GM23338 (cell line): Measurements from ENCODE around the gene PBXIP1. TPM values are rescaled to one million over a fixed set of nuclear protein-coding genes. Genes with fewer than 3 reads are reported as not detected.

Source experiments
- ATAC-seq: fragments of 200-7000 bp; cut with Tn5 transposase; 3 replicates; pipeline ENCODE4 v1.9.1; 2020
- DNase-seq: peaks from one replicate; pipeline ENCODE4 v3.0.0-alpha.2; 2015; ENCODE audit warnings: low spot score
- H2AFZ ChIP-seq: fragments of 200-600 bp; sonication (generic); 2 replicates; pipeline ENCODE4 v1.8.0; 2016; ENCODE audit warnings: antibody characterized with exemption, mild to moderate bottlenecking, moderate library complexity
- H3F3A ChIP-seq: fragments of 200-600 bp; sonication (generic); replicated peaks from 2 replicates; pipeline ENCODE4 v1.8.0; 2017; ENCODE audit warnings: antibody characterized with exemption, mixed run types, low read depth
- H3K27ac ChIP-seq: fragments of 200-600 bp; sonication (generic); 2 replicates; pipeline ENCODE4 v1.6.1; 2016; ENCODE audit warnings: low read depth
- H3K27me3 ChIP-seq: fragments of 200-600 bp; sonication (generic); 2 replicates; pipeline ENCODE4 v1.8.0; 2016; ENCODE audit warnings: mild to moderate bottlenecking, mixed run types, moderate library complexity; ENCODE audit not compliant: insufficient read depth
- H3K36me3 ChIP-seq: fragments of 200-600 bp; sonication (generic); 2 replicates; pipeline ENCODE4 v1.8.0; 2016; ENCODE audit warnings: mild to moderate bottlenecking; ENCODE audit not compliant: insufficient read depth
- H3K4me1 ChIP-seq: fragments of 200-600 bp; sonication (generic); 2 replicates; pipeline ENCODE4 v1.8.0; 2016; ENCODE audit warnings: mild to moderate bottlenecking, moderate library complexity; ENCODE audit not compliant: insufficient read depth
- H3K4me2 ChIP-seq: fragments of 200-600 bp; sonication (generic); 2 replicates; pipeline ENCODE4 v1.7.1; 2017; ENCODE audit warnings: mixed run types
- H3K4me3 ChIP-seq: fragments of 200-600 bp; sonication (generic); 2 replicates; pipeline ENCODE4 v1.6.1; 2016; ENCODE audit warnings: mixed run types
- H3K79me2 ChIP-seq: fragments of 200-600 bp; sonication (generic); replicated peaks from 2 replicates; pipeline ENCODE4 v1.8.0; 2017; ENCODE audit warnings: mild to moderate bottlenecking; ENCODE audit not compliant: insufficient read depth
- H3K9me2 ChIP-seq: fragments of 200-600 bp; sonication (generic); 2 replicates; pipeline ENCODE4 v1.8.0; 2017; ENCODE audit not compliant: insufficient read depth
- H4K20me1 ChIP-seq: fragments of 200-600 bp; sonication (generic); replicated peaks from 2 replicates; pipeline ENCODE4 v1.8.0; 2017; ENCODE audit warnings: mild to moderate bottlenecking; ENCODE audit not compliant: insufficient read depth
- H3K27ac Mint-ChIP-seq: 2 replicates; pipeline ENCODE4 v1.8.0; 2020; ENCODE audit warnings: inconsistent platforms, mild to moderate bottlenecking, moderate library complexity, mixed read lengths
- H3K27me3 Mint-ChIP-seq: 3 replicates; pipeline ENCODE4 v1.8.0; 2022; ENCODE audit warnings: low read depth, mild to moderate bottlenecking, moderate library complexity, mixed read lengths, inconsistent platforms; ENCODE audit not compliant: insufficient read depth, poor library complexity
- H3K36me3 Mint-ChIP-seq: 3 replicates; pipeline ENCODE4 v1.8.0; 2021; ENCODE audit warnings: low read depth, mild to moderate bottlenecking, inconsistent platforms, moderate library complexity, mixed read lengths
- H3K4me1 Mint-ChIP-seq: 3 replicates; pipeline ENCODE4 v1.8.0; 2020; ENCODE audit warnings: mild to moderate bottlenecking, inconsistent platforms, mixed read lengths
- H3K4me3 Mint-ChIP-seq: 3 replicates; pipeline ENCODE4 v1.8.0; 2021; ENCODE audit warnings: moderate library complexity, mild to moderate bottlenecking, inconsistent platforms, mixed read lengths
- H3K9me3 Mint-ChIP-seq: 3 replicates; pipeline ENCODE4 v1.8.0; 2020; ENCODE audit warnings: moderate library complexity, mild to moderate bottlenecking, inconsistent platforms, mixed read lengths
- CREB1 ChIP-seq: fragments of 250-450 bp; sonication (Bioruptor Pico); IDR thresholded peaks from 2 replicates; pipeline ENCODE4 v1.5.0; 2020; ENCODE audit warnings: low read depth, mild to moderate bottlenecking, moderate library complexity
- EZH2 ChIP-seq: fragments of 200-600 bp; sonication (generic); IDR thresholded peaks from one replicate; pipeline ENCODE4 v1.8.0; 2017; ENCODE audit warnings: antibody characterized with exemption, mild to moderate bottlenecking, low read depth; ENCODE audit not compliant: unreplicated experiment
- EZH2phosphoT487 ChIP-seq: fragments of 200-600 bp; sonication (generic); IDR thresholded peaks from one replicate; pipeline ENCODE4 v1.8.1; 2018; ENCODE audit warnings: antibody characterized with exemption; ENCODE audit not compliant: unreplicated experiment
- JUNB ChIP-seq: IDR thresholded peaks from one replicate; pipeline ENCODE4 v1.6.1; 2016; ENCODE audit warnings: antibody characterized with exemption; ENCODE audit not compliant: unreplicated experiment
- NANOG ChIP-seq: IDR thresholded peaks from 2 replicates; pipeline ENCODE4 v1.6.1; 2016; ENCODE audit warnings: antibody characterized with exemption, borderline replicate concordance
- POLR2AphosphoS5 ChIP-seq: IDR thresholded peaks from 2 replicates; pipeline ENCODE4 v1.6.1; 2016; ENCODE audit warnings: antibody characterized with exemption, low read depth
- STAT1 ChIP-seq: IDR thresholded peaks from one replicate; pipeline ENCODE4 v1.6.1; 2016; ENCODE audit warnings: antibody characterized with exemption; ENCODE audit not compliant: unreplicated experiment
- ZNF114 ChIP-seq: fragments of 250-450 bp; sonication (Bioruptor Pico); IDR thresholded peaks from 2 replicates; pipeline ENCODE4 v1.5.0; 2020; ENCODE audit warnings: mild to moderate bottlenecking, moderate library complexity
- ZNF331 ChIP-seq: fragments of 250-450 bp; sonication (Bioruptor Pico); IDR thresholded peaks from 2 replicates; pipeline ENCODE4 v1.5.0; 2020; ENCODE audit warnings: low read depth, mild to moderate bottlenecking, moderate library complexity
- polyA plus RNA-seq: library from polyadenylated mRNA; unstranded; fragments of >200 nt; fragmentation: Nextera tagmentation; extraction: Ambion mirVana; gene quantifications from 2 replicates; pipeline ENCODE4 v1.2.1, GENCODE V29; 2016
- total RNA-seq: library from RNA; depleted of rRNA; stranded (reverse); fragments of >200 nt; shearing (Covaris generic); gene quantifications from 2 replicates; pipeline ENCODE4 v1.2.3, GENCODE V29; 2014
- TF ChIP-seq, protein P1 (sequence below), 2 experiments: fragments of 200-600 bp in 1 of 2; sonication (generic) in 1 of 2; conservative IDR thresholded peaks; 2 replicates each; pipeline versions ENCODE4 v1.5.1 to v1.6.1; 2016 to 2017; ENCODE audit warnings: antibody characterized with exemption in 2 of 2, low read depth in 2 of 2, mild to moderate bottlenecking in 2 of 2, moderate library complexity in 1 of 2
- TF ChIP-seq, protein P2 (sequence below): IDR thresholded peaks from one replicate; pipeline ENCODE4 v1.6.1; 2018; ENCODE audit warnings: antibody characterized with exemption; ENCODE audit not compliant: unreplicated experiment
- TF ChIP-seq, protein P3 (sequence below): IDR thresholded peaks from 2 replicates; pipeline ENCODE4 v1.6.1; 2016; ENCODE audit warnings: antibody characterized with exemption
- TF ChIP-seq, protein P4 (sequence below): fragments of 250-450 bp; sonication (Bioruptor Pico); IDR thresholded peaks from 2 replicates; pipeline ENCODE4 v1.5.0; 2020; ENCODE audit warnings: mild to moderate bottlenecking, moderate library complexity

PBXIP1 gene
- total and polyA plus RNA-seq, 2 experiments from 2014 or later = 7.0 to 31.8 TPM

DNA sequence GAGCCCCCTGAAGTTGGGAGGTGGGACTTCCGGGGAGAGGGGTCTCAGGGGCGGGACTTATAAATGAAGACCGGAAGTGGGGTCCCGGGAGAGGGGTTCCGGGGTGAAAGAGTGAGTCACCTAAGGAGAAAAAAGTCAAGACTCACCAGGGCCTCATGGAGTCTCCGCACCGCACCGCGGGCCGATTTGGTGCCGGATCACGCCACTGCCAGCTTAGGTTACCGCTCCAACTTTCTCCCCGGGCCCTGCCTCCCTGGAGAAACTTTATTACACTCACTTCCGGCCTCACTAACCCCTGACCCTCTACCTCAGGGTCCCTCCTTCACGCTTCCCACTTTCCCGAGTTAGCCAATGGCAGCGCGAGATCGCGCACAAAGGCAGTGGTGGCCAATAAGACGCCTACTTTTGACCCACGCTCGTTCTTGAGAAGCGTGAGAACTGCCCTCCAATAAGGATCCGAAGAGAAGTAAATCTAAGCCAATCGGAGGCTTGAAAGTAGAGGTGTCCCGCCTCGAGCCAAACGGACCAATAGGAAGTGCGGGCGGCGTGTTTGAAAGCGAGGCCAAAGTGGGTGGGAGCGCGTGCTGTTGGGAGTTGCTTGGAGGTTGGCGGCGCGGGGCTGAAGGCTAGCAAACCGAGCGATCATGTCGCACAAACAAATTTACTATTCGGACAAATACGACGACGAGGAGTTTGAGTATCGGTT is 18.4 kb upstream of the PBXIP1 start, which contains the start of gene CKS1B:
Gene CKS1B (plus strand): TSS at position 580 of the 706 bp plus-strand sequence. CDS start 65 bp downstream, at position 645.
- H2AFZ ChIP-seq = no peak within 1 kb of the TSS
- H3K79me2 ChIP-seq = peaks cover 59% of the 10 kb centered on the region
- ATAC-seq (peak; percentile 61), DNase-seq (peak; percentile 100)
- Mint-ChIP-seq H3K4me1 (peaks cover 16% of the 10 kb centered on the region), H3K4me3 (no peak within 1 kb of the TSS), H3K27ac (no peak within 1 kb of the TSS), H3K9me3 (peaks cover 3% of the 10 kb centered on the region; the same call in 1 of the 3 replicates), H3K36me3 (peaks cover 36% of the 10 kb centered on the region), H3K27me3 (peaks cover 10% of the 10 kb centered on the region)
- no peaks in the 10 kb centered on the region for H3K9me2 ChIP-seq
- peak within 1 kb of the TSS; percentile 100 for H3K27ac ChIP-seq
- H4K20me1 ChIP-seq = peaks cover 27% of the 10 kb centered on the region
- H3K27me3 ChIP-seq = no peaks in the 10 kb centered on the region
- H3K4me3 ChIP-seq = peak within 1 kb of the TSS; percentile 82
- peaks cover 18% of the 10 kb centered on the region for H3F3A ChIP-seq
- no peak for TF ChIP-seq STAT1
- peak; percentile 91 for TF ChIP-seq POLR2AphosphoS5
- TF ChIP-seq NANOG = no peak
- peak; percentile 35; the same call in 1 of the 2 replicates for TF ChIP-seq CREB1 (CRISPR knock-in tag)
- TF ChIP-seq, protein P1, sequence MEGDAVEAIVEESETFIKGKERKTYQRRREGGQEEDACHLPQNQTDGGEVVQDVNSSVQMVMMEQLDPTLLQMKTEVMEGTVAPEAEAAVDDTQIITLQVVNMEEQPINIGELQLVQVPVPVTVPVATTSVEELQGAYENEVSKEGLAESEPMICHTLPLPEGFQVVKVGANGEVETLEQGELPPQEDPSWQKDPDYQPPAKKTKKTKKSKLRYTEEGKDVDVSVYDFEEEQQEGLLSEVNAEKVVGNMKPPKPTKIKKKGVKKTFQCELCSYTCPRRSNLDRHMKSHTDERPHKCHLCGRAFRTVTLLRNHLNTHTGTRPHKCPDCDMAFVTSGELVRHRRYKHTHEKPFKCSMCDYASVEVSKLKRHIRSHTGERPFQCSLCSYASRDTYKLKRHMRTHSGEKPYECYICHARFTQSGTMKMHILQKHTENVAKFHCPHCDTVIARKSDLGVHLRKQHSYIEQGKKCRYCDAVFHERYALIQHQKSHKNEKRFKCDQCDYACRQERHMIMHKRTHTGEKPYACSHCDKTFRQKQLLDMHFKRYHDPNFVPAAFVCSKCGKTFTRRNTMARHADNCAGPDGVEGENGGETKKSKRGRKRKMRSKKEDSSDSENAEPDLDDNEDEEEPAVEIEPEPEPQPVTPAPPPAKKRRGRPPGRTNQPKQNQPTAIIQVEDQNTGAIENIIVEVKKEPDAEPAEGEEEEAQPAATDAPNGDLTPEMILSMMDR (conservative IDR thresholded peaks at IDR 0.05; ENCODE audit: low read depth in 2 of 2) = no peak
- TF ChIP-seq, protein P2, sequence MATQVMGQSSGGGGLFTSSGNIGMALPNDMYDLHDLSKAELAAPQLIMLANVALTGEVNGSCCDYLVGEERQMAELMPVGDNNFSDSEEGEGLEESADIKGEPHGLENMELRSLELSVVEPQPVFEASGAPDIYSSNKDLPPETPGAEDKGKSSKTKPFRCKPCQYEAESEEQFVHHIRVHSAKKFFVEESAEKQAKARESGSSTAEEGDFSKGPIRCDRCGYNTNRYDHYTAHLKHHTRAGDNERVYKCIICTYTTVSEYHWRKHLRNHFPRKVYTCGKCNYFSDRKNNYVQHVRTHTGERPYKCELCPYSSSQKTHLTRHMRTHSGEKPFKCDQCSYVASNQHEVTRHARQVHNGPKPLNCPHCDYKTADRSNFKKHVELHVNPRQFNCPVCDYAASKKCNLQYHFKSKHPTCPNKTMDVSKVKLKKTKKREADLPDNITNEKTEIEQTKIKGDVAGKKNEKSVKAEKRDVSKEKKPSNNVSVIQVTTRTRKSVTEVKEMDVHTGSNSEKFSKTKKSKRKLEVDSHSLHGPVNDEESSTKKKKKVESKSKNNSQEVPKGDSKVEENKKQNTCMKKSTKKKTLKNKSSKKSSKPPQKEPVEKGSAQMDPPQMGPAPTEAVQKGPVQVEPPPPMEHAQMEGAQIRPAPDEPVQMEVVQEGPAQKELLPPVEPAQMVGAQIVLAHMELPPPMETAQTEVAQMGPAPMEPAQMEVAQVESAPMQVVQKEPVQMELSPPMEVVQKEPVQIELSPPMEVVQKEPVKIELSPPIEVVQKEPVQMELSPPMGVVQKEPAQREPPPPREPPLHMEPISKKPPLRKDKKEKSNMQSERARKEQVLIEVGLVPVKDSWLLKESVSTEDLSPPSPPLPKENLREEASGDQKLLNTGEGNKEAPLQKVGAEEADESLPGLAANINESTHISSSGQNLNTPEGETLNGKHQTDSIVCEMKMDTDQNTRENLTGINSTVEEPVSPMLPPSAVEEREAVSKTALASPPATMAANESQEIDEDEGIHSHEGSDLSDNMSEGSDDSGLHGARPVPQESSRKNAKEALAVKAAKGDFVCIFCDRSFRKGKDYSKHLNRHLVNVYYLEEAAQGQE = no peak
- TF ChIP-seq, protein P3, sequence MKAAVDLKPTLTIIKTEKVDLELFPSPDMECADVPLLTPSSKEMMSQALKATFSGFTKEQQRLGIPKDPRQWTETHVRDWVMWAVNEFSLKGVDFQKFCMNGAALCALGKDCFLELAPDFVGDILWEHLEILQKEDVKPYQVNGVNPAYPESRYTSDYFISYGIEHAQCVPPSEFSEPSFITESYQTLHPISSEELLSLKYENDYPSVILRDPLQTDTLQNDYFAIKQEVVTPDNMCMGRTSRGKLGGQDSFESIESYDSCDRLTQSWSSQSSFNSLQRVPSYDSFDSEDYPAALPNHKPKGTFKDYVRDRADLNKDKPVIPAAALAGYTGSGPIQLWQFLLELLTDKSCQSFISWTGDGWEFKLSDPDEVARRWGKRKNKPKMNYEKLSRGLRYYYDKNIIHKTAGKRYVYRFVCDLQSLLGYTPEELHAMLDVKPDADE = no peak
- no peak for TF ChIP-seq JUNB
- TF ChIP-seq, protein P4, sequence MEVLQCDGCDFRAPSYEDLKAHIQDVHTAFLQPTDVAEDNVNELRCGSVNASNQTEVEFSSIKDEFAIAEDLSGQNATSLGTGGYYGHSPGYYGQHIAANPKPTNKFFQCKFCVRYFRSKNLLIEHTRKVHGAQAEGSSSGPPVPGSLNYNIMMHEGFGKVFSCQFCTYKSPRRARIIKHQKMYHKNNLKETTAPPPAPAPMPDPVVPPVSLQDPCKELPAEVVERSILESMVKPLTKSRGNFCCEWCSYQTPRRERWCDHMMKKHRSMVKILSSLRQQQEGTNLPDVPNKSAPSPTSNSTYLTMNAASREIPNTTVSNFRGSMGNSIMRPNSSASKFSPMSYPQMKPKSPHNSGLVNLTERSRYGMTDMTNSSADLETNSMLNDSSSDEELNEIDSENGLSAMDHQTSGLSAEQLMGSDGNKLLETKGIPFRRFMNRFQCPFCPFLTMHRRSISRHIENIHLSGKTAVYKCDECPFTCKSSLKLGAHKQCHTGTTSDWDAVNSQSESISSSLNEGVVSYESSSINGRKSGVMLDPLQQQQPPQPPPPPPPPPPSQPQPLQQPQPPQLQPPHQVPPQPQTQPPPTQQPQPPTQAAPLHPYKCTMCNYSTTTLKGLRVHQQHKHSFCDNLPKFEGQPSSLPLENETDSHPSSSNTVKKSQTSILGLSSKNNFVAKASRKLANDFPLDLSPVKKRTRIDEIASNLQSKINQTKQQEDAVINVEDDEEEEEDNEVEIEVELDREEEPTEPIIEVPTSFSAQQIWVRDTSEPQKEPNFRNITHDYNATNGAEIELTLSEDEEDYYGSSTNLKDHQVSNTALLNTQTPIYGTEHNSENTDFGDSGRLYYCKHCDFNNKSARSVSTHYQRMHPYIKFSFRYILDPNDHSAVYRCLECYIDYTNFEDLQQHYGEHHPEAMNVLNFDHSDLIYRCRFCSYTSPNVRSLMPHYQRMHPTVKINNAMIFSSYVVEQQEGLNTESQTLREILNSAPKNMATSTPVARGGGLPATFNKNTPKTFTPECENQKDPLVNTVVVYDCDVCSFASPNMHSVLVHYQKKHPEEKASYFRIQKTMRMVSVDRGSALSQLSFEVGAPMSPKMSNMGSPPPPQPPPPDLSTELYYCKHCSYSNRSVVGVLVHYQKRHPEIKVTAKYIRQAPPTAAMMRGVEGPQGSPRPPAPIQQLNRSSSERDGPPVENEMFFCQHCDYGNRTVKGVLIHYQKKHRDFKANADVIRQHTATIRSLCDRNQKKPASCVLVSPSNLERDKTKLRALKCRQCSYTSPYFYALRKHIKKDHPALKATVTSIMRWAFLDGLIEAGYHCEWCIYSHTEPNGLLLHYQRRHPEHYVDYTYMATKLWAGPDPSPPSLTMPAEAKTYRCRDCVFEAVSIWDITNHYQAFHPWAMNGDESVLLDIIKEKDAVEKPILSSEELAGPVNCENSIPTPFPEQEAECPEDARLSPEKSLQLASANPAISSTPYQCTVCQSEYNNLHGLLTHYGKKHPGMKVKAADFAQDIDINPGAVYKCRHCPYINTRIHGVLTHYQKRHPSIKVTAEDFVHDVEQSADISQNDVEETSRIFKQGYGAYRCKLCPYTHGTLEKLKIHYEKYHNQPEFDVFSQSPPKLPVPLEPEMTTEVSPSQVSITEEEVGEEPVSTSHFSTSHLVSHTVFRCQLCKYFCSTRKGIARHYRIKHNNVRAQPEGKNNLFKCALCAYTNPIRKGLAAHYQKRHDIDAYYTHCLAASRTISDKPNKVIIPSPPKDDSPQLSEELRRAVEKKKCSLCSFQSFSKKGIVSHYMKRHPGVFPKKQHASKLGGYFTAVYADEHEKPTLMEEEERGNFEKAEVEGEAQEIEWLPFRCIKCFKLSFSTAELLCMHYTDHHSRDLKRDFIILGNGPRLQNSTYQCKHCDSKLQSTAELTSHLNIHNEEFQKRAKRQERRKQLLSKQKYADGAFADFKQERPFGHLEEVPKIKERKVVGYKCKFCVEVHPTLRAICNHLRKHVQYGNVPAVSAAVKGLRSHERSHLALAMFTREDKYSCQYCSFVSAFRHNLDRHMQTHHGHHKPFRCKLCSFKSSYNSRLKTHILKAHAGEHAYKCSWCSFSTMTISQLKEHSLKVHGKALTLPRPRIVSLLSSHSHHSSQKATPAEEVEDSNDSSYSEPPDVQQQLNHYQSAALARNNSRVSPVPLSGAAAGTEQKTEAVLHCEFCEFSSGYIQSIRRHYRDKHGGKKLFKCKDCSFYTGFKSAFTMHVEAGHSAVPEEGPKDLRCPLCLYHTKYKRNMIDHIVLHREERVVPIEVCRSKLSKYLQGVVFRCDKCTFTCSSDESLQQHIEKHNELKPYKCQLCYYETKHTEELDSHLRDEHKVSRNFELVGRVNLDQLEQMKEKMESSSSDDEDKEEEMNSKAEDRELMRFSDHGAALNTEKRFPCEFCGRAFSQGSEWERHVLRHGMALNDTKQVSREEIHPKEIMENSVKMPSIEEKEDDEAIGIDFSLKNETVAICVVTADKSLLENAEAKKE (CRISPR knock-in tag) = no peak
- TF ChIP-seq ZNF114 (CRISPR knock-in tag) = no peak
- TF ChIP-seq ZNF331 (CRISPR knock-in tag) = no peak
- no peak for TF ChIP-seq EZH2
- TF ChIP-seq EZH2phosphoT487 = no peak
- peak within 1 kb of the TSS; percentile 84 for H3K4me2 ChIP-seq
- peaks cover 24% of the 10 kb centered on the region for H3K4me1 ChIP-seq
- peaks cover 14% of the 10 kb centered on the region; the same call in 1 of the 2 replicates for H3K36me3 ChIP-seq
